Peyer's patch (tissue), 4 donors: ENCODE results near the gene SMYD3. TPM values are rescaled to one million over a fixed set of nuclear protein-coding genes. Genes with fewer than 3 reads are reported as not detected.

ENCODE experiments used
- DNase-seq, 3 donors: peaks; one replicate each; pipeline ENCODE4 v3.0.0-alpha.2; 2017 to 2019
- H3K27ac ChIP-seq, 4 donors: fragments of 200-600 bp; sonication (generic); one replicate each; pipeline ENCODE4 v1.5.1; 2016 to 2019
- H3K27me3 ChIP-seq, 2 donors: fragments of 200-600 bp; sonication (generic); one replicate each; pipeline ENCODE4 v1.5.1; 2019
- H3K36me3 ChIP-seq, 3 donors: fragments of 200-600 bp; sonication (generic); one replicate each; pipeline ENCODE4 v1.5.1; 2016 to 2019
- H3K4me1 ChIP-seq, 4 donors: fragments of 200-600 bp; sonication (generic); one replicate each; pipeline ENCODE4 v1.5.1; 2016 to 2019
- H3K4me3 ChIP-seq, 4 donors: fragments of 200-600 bp; sonication (generic); 1 replicate in 3 of 4; 2 replicates in 1 of 4; pipeline ENCODE4 v1.5.1; 2016 to 2019; ENCODE audit warnings: mild to moderate bottlenecking in 1 of 4
- H3K9me3 ChIP-seq, 4 donors: fragments of 200-600 bp; sonication (generic); one replicate each; pipeline ENCODE4 v1.5.1; 2016 to 2019; ENCODE audit warnings: mild to moderate bottlenecking in 1 of 4
- CTCF ChIP-seq, 6 experiments: fragments of 450-650 bp in 4 of 6; fragments of 200-600 bp in 2 of 6; sonication (generic) in 1 of 6; IDR thresholded peaks; one replicate each; pipeline ENCODE4 v1.5.1; 2017 to 2019; ENCODE audit warnings: antibody characterized with exemption in 6 of 6, mild to moderate bottlenecking in 3 of 6, moderate library complexity in 1 of 6
- POLR2A ChIP-seq, 2 donors: fragments of 450-650 bp; IDR thresholded peaks; one replicate each; pipeline ENCODE4 v1.5.1; 2017; ENCODE audit warnings: antibody characterized with exemption in 2 of 2, mild to moderate bottlenecking in 2 of 2, moderate library complexity in 2 of 2
- total RNA-seq, 4 donors: library from RNA; depleted of rRNA; stranded (reverse); fragments of >200 nt; gene quantifications; one replicate each; pipeline ENCODE4 v1.1.0, GENCODE V29; 2016

The SMYD3 gene
- total RNA-seq, 4 donors from 2014 or later = 19.8 to 55.3 (median 26.9) TPM

GRCh38 chr1:246533371-246533905 is 26.4 kb upstream of the SMYD3 start:
- no peaks in the 10 kb centered on the region for H3K27me3 ChIP-seq
- no peaks in the 10 kb centered on the region for H3K36me3 ChIP-seq
- DNase-seq = no peak
- H3K27ac ChIP-seq = no peak overlapping the region
- H3K4me1 ChIP-seq = no peaks in the 10 kb centered on the region
- H3K9me3 ChIP-seq = peaks cover 0 to 9% (median 2%) of the 10 kb centered on the region in 4 donors
- TF ChIP-seq CTCF (IDR thresholded peaks at IDR 0.05) = no peak
- no peak for TF ChIP-seq POLR2A (IDR thresholded peaks at IDR 0.05)
- H3K4me3 ChIP-seq = no peak overlapping the region

DNA sequence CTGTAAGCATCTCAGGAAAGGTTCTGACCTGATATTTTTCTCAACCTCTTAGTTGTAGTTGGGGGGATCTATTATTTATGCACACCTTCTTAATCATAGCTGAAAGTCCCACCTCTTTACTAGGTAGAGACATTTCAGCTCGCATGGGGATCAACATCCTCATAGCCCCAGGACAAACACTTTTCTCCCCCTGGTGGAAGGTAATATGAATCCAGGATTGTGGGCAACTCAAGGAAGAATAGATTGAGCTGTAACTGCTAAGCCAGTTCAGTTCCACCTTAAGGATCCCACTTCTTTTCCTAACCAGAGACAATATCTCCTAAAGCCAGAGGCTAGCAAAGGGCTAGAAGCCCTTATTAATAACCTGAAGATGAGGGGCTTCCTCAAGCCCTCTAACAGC is 25.4 kb upstream of the SMYD3 start:
- Histone ChIP-seq H3K27me3 (no peaks in the 10 kb centered on the region), H3K27ac (no peak overlapping the region), H3K36me3 (no peaks in the 10 kb centered on the region), H3K4me3 (no peak overlapping the region), H3K9me3 (peaks cover 0 to 9% (median 2%) of the 10 kb centered on the region in 4 donors), H3K4me1 (no peaks in the 10 kb centered on the region)
- no peak for DNase-seq
- no peak for TF ChIP-seq CTCF (IDR thresholded peaks at IDR 0.05)
- TF ChIP-seq POLR2A (IDR thresholded peaks at IDR 0.05) = no peak

- Histone ChIP-seq H3K4me1 (no peaks in the 10 kb centered on the region), H3K27me3 (no peaks in the 10 kb centered on the region), H3K36me3 (no peaks in the 10 kb centered on the region), H3K9me3 (peaks cover 0 to 9% (median 2%) of the 10 kb centered on the region in 4 donors), H3K4me3 (no peak overlapping the region), H3K27ac (no peak overlapping the region)
- TF ChIP-seq CTCF (IDR thresholded peaks at IDR 0.05) (no peak), POLR2A (IDR thresholded peaks at IDR 0.05) (no peak)
- no peak for DNase-seq
Observed at GRCh38 chr1:246530482-246530881, 23.4 kb upstream of the SMYD3 start.

DNA sequence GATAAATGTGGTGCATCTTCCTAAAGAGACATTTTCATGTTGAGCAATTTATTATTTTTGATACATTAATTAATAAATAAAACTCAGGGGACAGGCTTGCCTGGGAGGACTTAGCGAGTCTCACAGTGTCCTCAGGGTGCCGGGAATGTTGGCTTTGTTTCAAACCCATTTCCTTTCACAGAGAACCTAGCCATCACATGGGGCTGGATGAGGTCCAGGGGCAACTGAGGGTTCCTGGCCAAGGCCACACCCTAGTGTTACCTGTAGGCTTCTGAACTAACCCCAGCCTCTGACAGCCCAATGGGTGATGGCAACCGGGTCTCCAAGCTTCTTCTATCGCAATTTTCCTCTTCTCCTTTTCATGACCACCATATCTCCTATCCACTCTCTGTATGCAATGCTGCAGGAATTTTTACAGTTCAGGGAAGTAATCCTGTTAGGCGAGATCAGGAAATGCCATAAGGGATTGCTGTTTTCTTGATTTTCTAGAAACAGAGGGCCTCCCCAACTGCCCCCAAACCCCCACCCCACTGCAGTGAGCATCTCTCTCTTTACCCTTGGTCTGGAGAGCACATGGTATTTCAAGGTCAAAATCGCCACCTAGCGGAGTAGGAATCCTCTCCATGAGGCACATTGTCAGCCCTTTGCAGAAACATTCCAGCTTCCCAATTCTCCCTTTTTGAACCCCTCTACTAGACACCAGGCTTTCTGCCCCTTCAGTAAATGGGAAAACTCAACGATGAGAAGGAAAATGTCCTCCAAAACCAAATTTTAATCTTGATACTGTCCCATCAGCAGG is 22.1 kb upstream of the SMYD3 start:
- no peaks in the 10 kb centered on the region for H3K4me1 ChIP-seq
- H3K27ac ChIP-seq = no peak overlapping the region
- TF ChIP-seq POLR2A (IDR thresholded peaks at IDR 0.05) = no peak
- no peak for TF ChIP-seq CTCF (IDR thresholded peaks at IDR 0.05)

GRCh38 chr1:246527402-246528088 is 20.5 kb upstream of the SMYD3 start:
- no peak for TF ChIP-seq POLR2A (IDR thresholded peaks at IDR 0.05)
- TF ChIP-seq CTCF (IDR thresholded peaks at IDR 0.05) = no peak
- H3K27ac ChIP-seq = no peak overlapping the region
- DNase-seq = no peak
- no peaks in the 10 kb centered on the region for H3K27me3 ChIP-seq
- peaks cover 0 to 9% (median 2%) of the 10 kb centered on the region in 4 donors for H3K9me3 ChIP-seq
- no peak overlapping the region for H3K4me3 ChIP-seq
- H3K4me1 ChIP-seq = no peaks in the 10 kb centered on the region
- no peaks in the 10 kb centered on the region for H3K36me3 ChIP-seq

More for the DNA sequence above, 22.1 kb upstream of the SMYD3 start:
- no peak for DNase-seq
- Histone ChIP-seq H3K36me3 (no peaks in the 10 kb centered on the region), H3K9me3 (peaks cover 0 to 9% (median 2%) of the 10 kb centered on the region in 4 donors), H3K4me3 (no peak overlapping the region), H3K27me3 (no peaks in the 10 kb centered on the region)
